Subcutaneous adipose tissue (tissue), 4 donors: ENCODE measurements around the gene CEP76. TPM values are rescaled to one million over a fixed set of nuclear protein-coding genes. Genes with fewer than 3 reads are reported as not detected.

Experiments
- CTCF ChIP-seq: fragments of 450-650 bp; IDR thresholded peaks from one replicate; pipeline ENCODE4 v1.5.1; 2016; ENCODE audit warnings: low read depth, mild to moderate bottlenecking, control low read depth, antibody characterized with exemption, moderate library complexity
- total RNA-seq, 4 donors: library from RNA; depleted of rRNA; stranded (reverse); fragments of >200 nt; gene quantifications; one replicate each; pipeline ENCODE4 v1.1.0, GENCODE V29; 2016

The CEP76 gene
- total RNA-seq, 4 donors from 2014 or later = 5.1 to 13.0 (median 6.5) TPM

- no peak for TF ChIP-seq CTCF
Measured at GRCh38 chr18:12726774-12727550, 24.4 kb upstream of the CEP76 start.

- no peak for TF ChIP-seq CTCF
Measured at GRCh38 chr18:12726331-12726730, 23.8 kb upstream of the CEP76 start.

- TF ChIP-seq CTCF = no peak
Measured at GRCh38 chr18:12722731-12723130, 20.2 kb upstream of the CEP76 start.

- TF ChIP-seq CTCF = no peak
Measured at GRCh38 chr18:12721495-12722275, 19.2 kb upstream of the CEP76 start.

- no peak for TF ChIP-seq CTCF
Measured at GRCh38 chr18:12711446-12711845, 8.9 kb upstream of the CEP76 start.

GRCh38 chr18:12703664-12704063 is 1.1 kb upstream of the CEP76 start:
- no peak for TF ChIP-seq CTCF

GRCh38 chr18:12703096-12703567 is 609 bp upstream of the CEP76 start:
- no peak for TF ChIP-seq CTCF
